H1 (cell line): ENCODE measurements around the gene MRPL41. TPM values are rescaled to one million over a fixed set of nuclear protein-coding genes. Genes with fewer than 3 reads are reported as not detected.

Experiments
- CTCF ChIA-PET: fragments of 300-600 bp; sonication (Branson Sonifier 250); formaldehyde crosslinking; loops from one replicate; lab custom pipeline; 2021; ENCODE audit not compliant: partially characterized antibody; lab: Charles Lee
- POLR2A ChIA-PET: fragments of 300-600 bp; sonication (Branson Sonifier 250); formaldehyde crosslinking; loops from one replicate; lab custom pipeline; 2021; ENCODE audit warnings: inconsistent platforms; ENCODE audit not compliant: partially characterized antibody; lab: Charles Lee
- DNase-seq, 2 experiments: peaks; one replicate each; pipeline versions ENCODE4 v3.0.0 to v3.0.0-alpha.2; 2010 to 2022; ENCODE audit warnings: low spot score in 2 of 2, low read depth in 1 of 2, mixed read lengths in 1 of 2
- FAIRE-seq: peaks from 2 replicates; lab custom pipeline; 2011; peaks lifted over from hg19 to GRCh38; lab: Jason Lieb, UNC
- H2AFZ ChIP-seq: 2 replicates; pipeline ENCODE4 v1.8.1; 2012; ENCODE audit warnings: low read length, inconsistent platforms
- H2AK5ac ChIP-seq: 2 replicates; pipeline ENCODE4 v1.6.1; 2013; ENCODE audit warnings: low read depth, low read length
- H2BK120ac ChIP-seq: replicated peaks from 2 replicates; pipeline ENCODE3; 2013; ENCODE audit warnings: low read depth, low read length, inconsistent platforms
- H2BK12ac ChIP-seq: 2 replicates; pipeline ENCODE4 v1.6.1; 2013; ENCODE audit warnings: low read depth, low read length
- H2BK15ac ChIP-seq: 2 replicates; pipeline ENCODE4 v1.6.1; 2013; ENCODE audit warnings: low read length
- H2BK20ac ChIP-seq: 2 replicates; pipeline ENCODE4 v1.6.1; 2013; ENCODE audit warnings: low read length
- H2BK5ac ChIP-seq: 2 replicates; pipeline ENCODE4 v1.6.1; 2013; ENCODE audit warnings: low read depth, low read length
- H3K14ac ChIP-seq: 2 replicates; pipeline ENCODE4 v1.6.1; 2013; ENCODE audit warnings: inconsistent platforms; ENCODE audit not compliant: insufficient read length
- H3K18ac ChIP-seq: 2 replicates; pipeline ENCODE4 v1.6.1; 2013; ENCODE audit warnings: low read length; ENCODE audit errors: extremely low read depth
- H3K23ac ChIP-seq: 2 replicates; pipeline ENCODE4 v1.6.1; 2013; ENCODE audit warnings: inconsistent platforms; ENCODE audit not compliant: insufficient read length
- H3K23me2 ChIP-seq: 2 replicates; pipeline ENCODE4 v1.6.1; 2013; ENCODE audit warnings: low read depth, low read length
- H3K27ac ChIP-seq: 2 replicates; pipeline ENCODE4 v1.6.1; 2011; ENCODE audit warnings: low read depth, low read length, inconsistent platforms
- H3K27me3 ChIP-seq, 4 experiments: replicated peaks in 1 of 4; 1 replicate in 1 of 4; 2 replicates in 3 of 4; pipeline versions ENCODE4 v1.6.1 to v1.8.1; 2011 to 2013; ENCODE audit warnings: low read length in 3 of 4, mild to moderate bottlenecking in 3 of 4, inconsistent platforms in 2 of 4, mixed read lengths in 2 of 4, moderate library complexity in 1 of 4; ENCODE audit not compliant: control insufficient read depth in 3 of 4, insufficient read depth in 3 of 4; ENCODE audit errors: extremely low read depth in 1 of 4
- H3K36me3 ChIP-seq, 4 experiments: 2 replicates each; pipeline versions ENCODE4 v1.6.1 to v1.8.1; 2011 to 2013; ENCODE audit warnings: mild to moderate bottlenecking in 4 of 4, low read length in 3 of 4, moderate library complexity in 2 of 4, control low read depth in 1 of 4, inconsistent platforms in 1 of 4; ENCODE audit not compliant: insufficient read depth in 4 of 4, control insufficient read depth in 2 of 4
- H3K4ac ChIP-seq: replicated peaks from 2 replicates; pipeline ENCODE3; 2013; ENCODE audit warnings: low read length, low read depth, mixed read lengths, inconsistent platforms; ENCODE audit not compliant: insufficient read length
- H3K4me1 ChIP-seq, 4 experiments: replicated peaks in 1 of 4; 1 replicate in 1 of 4; 2 replicates in 3 of 4; pipeline versions ENCODE4 v1.6.1 to v1.8.1; 2011 to 2013; ENCODE audit warnings: low read length in 3 of 4, inconsistent platforms in 2 of 4, mixed read lengths in 1 of 4; ENCODE audit not compliant: insufficient read depth in 4 of 4, control insufficient read depth in 3 of 4
- H3K4me2 ChIP-seq, 2 experiments: 2 replicates each; pipeline versions ENCODE4 v1.6.1 to v1.8.1; 2011 to 2013; ENCODE audit warnings: low read depth in 2 of 2, low read length in 2 of 2, control low read depth in 1 of 2, inconsistent platforms in 1 of 2, mild to moderate bottlenecking in 1 of 2; ENCODE audit not compliant: insufficient read depth in 1 of 2
- H3K4me3 ChIP-seq, 4 experiments: fragments of 200-600, 300-600 bp in 1 of 4; sonication (generic), shearing (Covaris generic), sonication (Bioruptor Twin) in 1 of 4; 2 replicates each; pipeline versions ENCODE4 v1.5.1 to v1.8.1; 2011 to 2016; ENCODE audit warnings: low read length in 4 of 4, low read depth in 3 of 4, control low read depth in 2 of 4, inconsistent platforms in 2 of 4, mild to moderate bottlenecking in 2 of 4, mixed read lengths in 1 of 4, moderate library complexity in 1 of 4; ENCODE audit not compliant: insufficient read depth in 2 of 4; ENCODE audit errors: extremely low read depth in 1 of 4
- H3K56ac ChIP-seq: replicated peaks from 2 replicates; pipeline ENCODE3; 2013; ENCODE audit warnings: low read depth, mild to moderate bottlenecking, mixed read lengths, low read length, inconsistent platforms; ENCODE audit not compliant: insufficient read length
- H3K79me1 ChIP-seq: 2 replicates; pipeline ENCODE4 v1.6.1; 2013; ENCODE audit warnings: low read depth, low read length, control low read depth
- H3K79me2 ChIP-seq, 2 experiments: 2 replicates each; pipeline versions ENCODE4 v1.6.1 to v1.8.1; 2012 to 2013; ENCODE audit warnings: low read length in 2 of 2, mild to moderate bottlenecking in 2 of 2, inconsistent platforms in 1 of 2; ENCODE audit not compliant: insufficient read depth in 2 of 2, control insufficient read depth in 1 of 2
- H3K9ac ChIP-seq, 4 experiments: replicated peaks in 1 of 4; 1 replicate in 1 of 4; 2 replicates in 3 of 4; pipeline versions ENCODE4 v1.6.1 to v1.8.1; 2011 to 2013; ENCODE audit warnings: low read depth in 3 of 4, low read length in 3 of 4, control low read depth in 2 of 4, mild to moderate bottlenecking in 2 of 4, moderate library complexity in 2 of 4, inconsistent platforms in 1 of 4; ENCODE audit errors: extremely low read depth in 1 of 4
- H3K9me3 ChIP-seq, 2 experiments: 2 replicates each; pipeline versions ENCODE4 v1.6.1 to v1.8.1; 2012 to 2013; ENCODE audit warnings: mild to moderate bottlenecking in 2 of 2, moderate library complexity in 2 of 2, control low read depth in 1 of 2, inconsistent platforms in 1 of 2, low read depth in 1 of 2, low read length in 1 of 2, mixed read lengths in 1 of 2; ENCODE audit not compliant: insufficient read depth in 2 of 2
- H4K20me1 ChIP-seq, 2 experiments: replicated peaks in 1 of 2; 2 replicates each; pipeline versions ENCODE3 to v1.8.1; 2011 to 2013; ENCODE audit warnings: inconsistent platforms in 2 of 2, low read length in 2 of 2, mild to moderate bottlenecking in 1 of 2; ENCODE audit not compliant: insufficient read depth in 2 of 2, control insufficient read depth in 1 of 2
- H4K5ac ChIP-seq: 2 replicates; pipeline ENCODE4 v1.6.1; 2013; ENCODE audit warnings: low read length, low read depth, mixed read lengths, inconsistent platforms; ENCODE audit not compliant: insufficient read length
- H4K8ac ChIP-seq: 2 replicates; pipeline ENCODE4 v1.8.0; 2013; ENCODE audit warnings: mild to moderate bottlenecking, moderate library complexity, low read length, inconsistent platforms; ENCODE audit not compliant: insufficient read depth; ENCODE audit errors: extremely low read depth
- H4K91ac ChIP-seq: replicated peaks from 2 replicates; pipeline ENCODE3; 2013; ENCODE audit warnings: low read length, mixed read lengths, inconsistent platforms; ENCODE audit not compliant: insufficient read length
- CEBPB ChIP-seq: IDR thresholded peaks from 2 replicates; pipeline ENCODE4 v1.6.1; 2012; ENCODE audit warnings: low read depth, low read length
- MAFK ChIP-seq: IDR thresholded peaks from 2 replicates; pipeline ENCODE4 v1.6.1; 2012; ENCODE audit warnings: low read depth, mild to moderate bottlenecking, improper control_type of control experiment, low read length
- NANOG ChIP-seq: IDR thresholded peaks from 2 replicates; pipeline ENCODE4 v1.6.1; 2011; ENCODE audit warnings: low read length, low read depth, mild to moderate bottlenecking, inconsistent platforms; ENCODE audit not compliant: insufficient read depth, poor library complexity, severe bottlenecking
- POLR2AphosphoS5 ChIP-seq: IDR thresholded peaks from 2 replicates; pipeline ENCODE4 v1.6.1; 2011; ENCODE audit warnings: low read depth, low read length
- POU5F1 ChIP-seq: IDR thresholded peaks from 2 replicates; pipeline ENCODE4 v1.6.1; 2011; ENCODE audit warnings: low read depth, mild to moderate bottlenecking, low read length, moderate library complexity
- SIX5 ChIP-seq: IDR thresholded peaks from 2 replicates; pipeline ENCODE4 v1.6.1; 2011; ENCODE audit warnings: mild to moderate bottlenecking, low read depth, low read length
- SP2 ChIP-seq: IDR thresholded peaks from 2 replicates; pipeline ENCODE4 v1.6.1; 2012; ENCODE audit warnings: mild to moderate bottlenecking, low read length, inconsistent platforms
- TAF1 ChIP-seq: IDR thresholded peaks from 2 replicates; pipeline ENCODE4 v1.6.1; 2011; ENCODE audit warnings: mild to moderate bottlenecking, low read depth, low read length
- TCF12 ChIP-seq: IDR thresholded peaks from 2 replicates; pipeline ENCODE4 v1.6.1; 2011; ENCODE audit warnings: low read depth, mild to moderate bottlenecking, low read length
- USF2 ChIP-seq: IDR thresholded peaks from 2 replicates; pipeline ENCODE4 v1.6.1; 2011; ENCODE audit warnings: low read length, improper control_type of control experiment
- WGBS, 2 experiments: shearing (Covaris generic) in 1 of 2; methylation state at CpG; one replicate each; pipeline versions ENCODE4 v1.1.6 to v1.1.7; 2013 to 2015; ENCODE audit warnings: low lambda C conversion rate in 2 of 2, mixed read lengths in 2 of 2, inconsistent platforms in 1 of 2, low coverage in 1 of 2, missing lambda C conversion rate in 1 of 2; ENCODE audit not compliant: insufficient replicate concordance in 2 of 2, insufficient coverage in 1 of 2, insufficient read length in 1 of 2; ENCODE audit errors: extremely low coverage in 1 of 2, missing lambda C conversion rate in 1 of 2; 5-methylcytosine and 5-hydroxymethylcytosine counted together
- polyA plus RNA-seq, 7 experiments: library from polyadenylated mRNA; depleted of rRNA in 3 of 7; stranded (reverse) in 5 of 7; unstranded in 2 of 7; fragments of >200 nt in 5 of 7; fragments of 200-250 nt in 2 of 7; gene quantifications; 1 replicate in 5 of 7; 2 replicates in 1 of 7; 4 replicates in 1 of 7; pipeline versions ENCODE4 v1.2.1 to v1.2.3, GENCODE V29; 2011 to 2013; ENCODE audit warnings: missing spikeins in 2 of 7, mixed read lengths in 2 of 7
- total RNA-seq: library from RNA; stranded (reverse); fragmentation: NEBNext Ultra II Directional; extraction: Animal tissue kit (Norgen Biotek cat#: 25700); gene quantifications from 2 replicates; pipeline ENCODE4 v1.2.1, GENCODE V29; 2021

MRPL41 gene
- total and polyA plus RNA-seq, 2 of the 8 experiments (the other 6 are each of a cell fraction or from before 2014, with no cell fraction given) = 47.2 to 58.1 TPM

- H3K4me1 ChIP-seq = peaks cover 0 to 7% (median 1%) of the 10 kb centered on the region in 4 experiments; a peak in 3 of 7 replicates
- no peak overlapping the region for H4K91ac ChIP-seq
- H3K56ac ChIP-seq = no peak overlapping the region
- no peak overlapping the region for H3K9ac ChIP-seq
- no peaks in the 10 kb centered on the region for H3K79me2 ChIP-seq
- no peak overlapping the region for H3K4me2 ChIP-seq
- peaks cover 7 to 12% of the 10 kb centered on the region in 2 experiments; a peak in 3 of 4 replicates for H3K9me3 ChIP-seq
- TF ChIP-seq TAF1 (no peak), USF2 (no peak), SP2 (no peak), TCF12 (no peak), SIX5 (no peak), CEBPB (no peak), NANOG (no peak), MAFK (no peak), POLR2AphosphoS5 (no peak), POU5F1 (no peak)
- H2BK120ac ChIP-seq = no peak overlapping the region
- H2BK15ac ChIP-seq = no peak overlapping the region
- no peak overlapping the region for H4K5ac ChIP-seq
- no peaks in the 10 kb centered on the region for H3K36me3 ChIP-seq
- H3K4ac ChIP-seq = no peak overlapping the region
- no peak overlapping the region for H3K27ac ChIP-seq
- no peak for DNase-seq
- peaks cover 0 to 5% of the 10 kb centered on the region in 2 experiments for H4K20me1 ChIP-seq
- no peak overlapping the region for H3K23ac ChIP-seq
- no peak overlapping the region for H3K18ac ChIP-seq
- 87% methylated on average over 15 of the region's 23 CpGs; no CpG with 5 or more reads in 1 of the 2 experiments for WGBS, 2 experiments
- ChIA-PET CTCF (interaction anchor here (1.2 kb wide), 1 partner anchor 13 kb away, joined by 3 read pairs; no protein-coding TSS in a partner anchor), POLR2A (no interaction called here)
- no peak overlapping the region; the same call in 1 of the 2 replicates for H2BK5ac ChIP-seq
- no peaks in the 10 kb centered on the region for H3K27me3 ChIP-seq
- H3K23me2 ChIP-seq = peaks cover 7% of the 10 kb centered on the region; the same call in 1 of the 2 replicates
- H3K4me3 ChIP-seq = no peak overlapping the region
- no peak overlapping the region for H2AFZ ChIP-seq
- H2AK5ac ChIP-seq = no peak overlapping the region
- no peak overlapping the region for H2BK20ac ChIP-seq
- FAIRE-seq = no peak
- H3K14ac ChIP-seq = no peak overlapping the region
- H3K79me1 ChIP-seq = peaks cover 5% of the 10 kb centered on the region; the same call in 1 of the 2 replicates
- no peak overlapping the region for H4K8ac ChIP-seq
- no peak overlapping the region for H2BK12ac ChIP-seq
Observed at GRCh38 chr9:137547687-137548543, 3.8 kb upstream of the MRPL41 start.
